Esophagus muscularis mucosa (tissue), 4 donors: ENCODE results near the gene UBASH3B.

Source experiments
- CTCF ChIP-seq, 3 experiments: fragments of 200-600 bp in 2 of 3; fragments of 450-650 bp in 1 of 3; sonication (generic) in 2 of 3; IDR thresholded peaks; one replicate each; pipeline ENCODE4 v1.5.1; 2017 to 2019; ENCODE audit warnings: antibody characterized with exemption in 3 of 3, mild to moderate bottlenecking in 2 of 3, moderate library complexity in 1 of 3
- EP300 ChIP-seq: sonication (generic); formaldehyde crosslinking; IDR thresholded peaks from one replicate; pipeline ENCODE4 v1.6.1; 2017; ENCODE audit warnings: antibody characterized with exemption
- POLR2A ChIP-seq: fragments of 450-650 bp; IDR thresholded peaks from one replicate; pipeline ENCODE4 v1.6.1; 2017; ENCODE audit warnings: antibody characterized with exemption, moderate library complexity, mild to moderate bottlenecking, low read depth
- POLR2AphosphoS5 ChIP-seq, 2 donors: sonication (generic); formaldehyde crosslinking; IDR thresholded peaks; one replicate each; pipeline ENCODE4 v1.6.1; 2017; ENCODE audit warnings: antibody characterized with exemption in 2 of 2

GRCh38 chr11:122679466-122679865 is 23.9 kb downstream of the UBASH3B start:
- TF ChIP-seq CTCF (IDR thresholded peaks at IDR 0.05) (no peak), POLR2A (no peak), EP300 (no peak), POLR2AphosphoS5 (IDR thresholded peaks at IDR 0.05) (no peak)
